Measurements from ENCODE around the gene SCCPDH. TPM values are rescaled to one million over a fixed set of nuclear protein-coding genes. Genes with fewer than 3 reads are reported as not detected.

The SCCPDH gene
- total RNA-seq, 1 donor from 2014 or later = 34.4 TPM

- Mint-ChIP-seq H3K27me3 (ENCODE audit: unreplicated experiment) (no peaks in the 10 kb centered on the region), H3K9me3 (ENCODE audit: unreplicated experiment) (no peaks in the 10 kb centered on the region), H3K4me1 (ENCODE audit: unreplicated experiment) (no peaks in the 10 kb centered on the region), H3K4me3 (ENCODE audit: unreplicated experiment) (no peak overlapping the region), H3K27ac (ENCODE audit: unreplicated experiment) (no peak overlapping the region), H3K36me3 (ENCODE audit: unreplicated experiment) (peaks cover 58% of the 10 kb centered on the region)
- no peak for TF ChIP-seq CTCF (IDR thresholded peaks at IDR 0.05)
- DNase-seq (ENCODE audit: extremely low spot score, unreplicated experiment) = no peak
Observed at GRCh38 chr1:246765521-246765920, 41.3 kb downstream of the SCCPDH start.

GRCh38 chr1:246768403-246769020 lies 44.3 kb downstream of the SCCPDH start:
- no peak for DNase-seq (ENCODE audit: extremely low spot score, unreplicated experiment)
- no peak overlapping the region for H3K27ac Mint-ChIP-seq (ENCODE audit: unreplicated experiment)
- no peaks in the 10 kb centered on the region for H3K4me1 Mint-ChIP-seq (ENCODE audit: unreplicated experiment)
- no peak overlapping the region for H3K4me3 Mint-ChIP-seq (ENCODE audit: unreplicated experiment)
- no peaks in the 10 kb centered on the region for H3K9me3 Mint-ChIP-seq (ENCODE audit: unreplicated experiment)
- TF ChIP-seq CTCF (IDR thresholded peaks at IDR 0.05) = no peak
- H3K36me3 Mint-ChIP-seq (ENCODE audit: unreplicated experiment) = peaks cover 61% of the 10 kb centered on the region
- H3K27me3 Mint-ChIP-seq (ENCODE audit: unreplicated experiment) = no peaks in the 10 kb centered on the region

GRCh38 chr1:246769306-246769705 lies 45.1 kb downstream of the SCCPDH start:
- no peaks in the 10 kb centered on the region for H3K27me3 Mint-ChIP-seq (ENCODE audit: unreplicated experiment)
- TF ChIP-seq CTCF (IDR thresholded peaks at IDR 0.05) = no peak
- H3K4me1 Mint-ChIP-seq (ENCODE audit: unreplicated experiment) = no peaks in the 10 kb centered on the region
- H3K4me3 Mint-ChIP-seq (ENCODE audit: unreplicated experiment) = no peak overlapping the region
- H3K27ac Mint-ChIP-seq (ENCODE audit: unreplicated experiment) = no peak overlapping the region
- DNase-seq (ENCODE audit: extremely low spot score, unreplicated experiment) = no peak
- no peaks in the 10 kb centered on the region for H3K9me3 Mint-ChIP-seq (ENCODE audit: unreplicated experiment)
- peaks cover 60% of the 10 kb centered on the region for H3K36me3 Mint-ChIP-seq (ENCODE audit: unreplicated experiment)

GRCh38 chr1:246771366-246771765 lies 47.2 kb downstream of the SCCPDH start:
- Mint-ChIP-seq H3K9me3 (ENCODE audit: unreplicated experiment) (no peaks in the 10 kb centered on the region), H3K4me1 (ENCODE audit: unreplicated experiment) (no peaks in the 10 kb centered on the region), H3K27ac (ENCODE audit: unreplicated experiment) (no peak overlapping the region), H3K36me3 (ENCODE audit: unreplicated experiment) (peaks cover 59% of the 10 kb centered on the region), H3K27me3 (ENCODE audit: unreplicated experiment) (no peaks in the 10 kb centered on the region), H3K4me3 (ENCODE audit: unreplicated experiment) (no peak overlapping the region)
- no peak for DNase-seq (ENCODE audit: extremely low spot score, unreplicated experiment)
- TF ChIP-seq CTCF (IDR thresholded peaks at IDR 0.05) = no peak

- no peaks in the 10 kb centered on the region for H3K9me3 Mint-ChIP-seq (ENCODE audit: unreplicated experiment)
- no peak for TF ChIP-seq CTCF (IDR thresholded peaks at IDR 0.05)
- H3K36me3 Mint-ChIP-seq (ENCODE audit: unreplicated experiment) = peaks cover 58% of the 10 kb centered on the region
- H3K27me3 Mint-ChIP-seq (ENCODE audit: unreplicated experiment) = no peaks in the 10 kb centered on the region
- no peak overlapping the region for H3K27ac Mint-ChIP-seq (ENCODE audit: unreplicated experiment)
- no peaks in the 10 kb centered on the region for H3K4me1 Mint-ChIP-seq (ENCODE audit: unreplicated experiment)
- DNase-seq (ENCODE audit: extremely low spot score, unreplicated experiment) = no peak
- no peak overlapping the region for H3K4me3 Mint-ChIP-seq (ENCODE audit: unreplicated experiment)
Observed at GRCh38 chr1:246772686-246773085, 48.5 kb downstream of the SCCPDH start.

Data from osteocyte (in vitro differentiated cells).